GM19193 (cell line): ENCODE results near the gene FOXN3.
A peak's percentile ranks its signal among the peaks of the same experiment; 100 is the strongest.

ENCODE experiments used
- POLR2A ChIP-seq: IDR thresholded peaks from 4 replicates; pipeline ENCODE4 v1.6.1; 2011; ENCODE audit not compliant: insufficient read depth, insufficient read length; ENCODE audit errors: extremely low read depth

Gene FOXN3

GRCh38 chr14:89307409-89307808 lies 109.6 kb downstream of the FOXN3 start:
- no peak for TF ChIP-seq POLR2A

GRCh38 chr14:89304972-89305703 lies 111.9 kb downstream of the FOXN3 start:
- peak; percentile 51 for TF ChIP-seq POLR2A

GRCh38 chr14:89304561-89304960 lies 112.5 kb downstream of the FOXN3 start:
- TF ChIP-seq POLR2A = no peak

- peak; percentile 48 for TF ChIP-seq POLR2A
These were observed 113.3 kb downstream of the FOXN3 start for GRCh38 chr14:89303456-89304435.

GRCh38 chr14:89302396-89302950 lies 114.6 kb downstream of the FOXN3 start:
- TF ChIP-seq POLR2A = no peak

- no peak for TF ChIP-seq POLR2A
These were observed 117.4 kb downstream of the FOXN3 start for GRCh38 chr14:89299587-89299986.

GRCh38 chr14:89298056-89298834 lies 118.8 kb downstream of the FOXN3 start:
- no peak for TF ChIP-seq POLR2A

GRCh38 chr14:89296281-89296745 lies 120.7 kb downstream of the FOXN3 start:
- no peak for TF ChIP-seq POLR2A

GRCh38 chr14:89294872-89295271 lies 122.2 kb downstream of the FOXN3 start:
- TF ChIP-seq POLR2A = no peak

GRCh38 chr14:89294060-89294459 lies 123.0 kb downstream of the FOXN3 start:
- TF ChIP-seq POLR2A = no peak

- no peak for TF ChIP-seq POLR2A
These were observed 123.6 kb downstream of the FOXN3 start for GRCh38 chr14:89293314-89293916.

GRCh38 chr14:89292579-89293313 lies 124.3 kb downstream of the FOXN3 start:
- no peak for TF ChIP-seq POLR2A

- TF ChIP-seq POLR2A = no peak
These were observed 125.6 kb downstream of the FOXN3 start for GRCh38 chr14:89291351-89291940.
